PC-9 (cell line): ENCODE data around the gene PKNOX2. TPM values are rescaled to one million over a fixed set of nuclear protein-coding genes. Genes with fewer than 3 reads are reported as not detected.

Experiments used
- BruUV-seq: library from RNA; stranded (reverse); fragments of 400-500 nt; replicated peaks from 2 replicates; lab custom pipeline; 2021; lab: Mats Ljungman, UMichigan
- CTCF ChIA-PET: fragments of 300-600 bp; sonication (Branson Sonifier 250); formaldehyde crosslinking; loops from one replicate; lab custom pipeline; 2022; ENCODE audit warnings: antibody characterized with exemption; lab: Charles Lee
- POLR2A ChIA-PET: fragments of 300-600 bp; sonication (Branson Sonifier 250); formaldehyde crosslinking; loops from one replicate; lab custom pipeline; 2022; ENCODE audit warnings: antibody characterized with exemption; ENCODE audit not compliant: unreplicated experiment; lab: Charles Lee
- DNase-seq, 2 experiments: peaks; one replicate each; pipeline versions ENCODE4 v3.0.0 to v3.0.0-alpha.2; 2015 to 2022; ENCODE audit warnings: mixed read lengths in 1 of 2
- H2AFZ ChIP-seq: fragments of 200-600 bp; sonication (generic); 2 replicates; pipeline ENCODE4 v1.8.1; 2017; ENCODE audit warnings: antibody characterized with exemption
- H3F3A ChIP-seq: fragments of 200-600 bp; sonication (generic); 2 replicates; pipeline ENCODE4 v1.8.1; 2017; ENCODE audit warnings: antibody characterized with exemption, mild to moderate bottlenecking, low read depth; ENCODE audit not compliant: insufficient read depth
- H3K27ac ChIP-seq: fragments of 200-600 bp; sonication (generic); 2 replicates; pipeline ENCODE4 v1.6.1; 2016; ENCODE audit warnings: mixed run types
- H3K27me3 ChIP-seq: fragments of 200-600 bp; sonication (generic); 2 replicates; pipeline ENCODE4 v1.6.1; 2016; ENCODE audit warnings: low read depth, mixed run types; ENCODE audit not compliant: insufficient read depth
- H3K36me3 ChIP-seq: fragments of 200-600 bp; sonication (generic); 2 replicates; pipeline ENCODE4 v1.6.1; 2016; ENCODE audit warnings: low read depth, mixed run types
- H3K4me1 ChIP-seq: fragments of 200-600 bp; sonication (generic); replicated peaks from 2 replicates; pipeline ENCODE4 v1.6.1; 2016; ENCODE audit warnings: mixed run types; ENCODE audit not compliant: insufficient read depth
- H3K4me2 ChIP-seq: fragments of 200-600 bp; sonication (generic); 2 replicates; pipeline ENCODE4 v1.6.1; 2017; ENCODE audit warnings: mixed run types
- H3K4me3 ChIP-seq: fragments of 200-600 bp; sonication (generic); 2 replicates; pipeline ENCODE4 v1.6.1; 2016; ENCODE audit warnings: mixed run types
- H3K79me2 ChIP-seq: fragments of 200-600 bp; sonication (generic); 2 replicates; pipeline ENCODE4 v1.6.1; 2017; ENCODE audit warnings: low read depth, mixed run types
- H3K9me2 ChIP-seq: fragments of 200-600 bp; sonication (generic); 2 replicates; pipeline ENCODE4 v1.8.1; 2017; ENCODE audit warnings: mild to moderate bottlenecking; ENCODE audit not compliant: insufficient read depth
- H3K9me3 ChIP-seq: fragments of 200-600 bp; sonication (generic); 2 replicates; pipeline ENCODE4 v1.8.1; 2016; ENCODE audit warnings: low read depth; ENCODE audit not compliant: insufficient read depth
- H4K20me1 ChIP-seq: fragments of 200-600 bp; sonication (generic); 2 replicates; pipeline ENCODE4 v1.8.1; 2017; ENCODE audit not compliant: insufficient read depth
- EZH2 ChIP-seq: fragments of 200-600 bp; sonication (generic); IDR thresholded peaks from 2 replicates; pipeline ENCODE4 v1.8.0; 2017; ENCODE audit warnings: antibody characterized with exemption, low read depth
- intact Hi-C: fragments of 100-400 bp; cut with micrococcal nuclease; formaldehyde crosslinking; loops from one replicate; pipeline ENCODE4 v1.10.0; 2022; ENCODE audit not compliant: unreplicated experiment
- total RNA-seq: library from RNA; stranded (reverse); gene quantifications from 2 replicates; pipeline ENCODE4 v1.2.3, GENCODE V29; 2021
- TF ChIP-seq, protein P1 (sequence below): fragments of 200-600 bp; sonication (generic); conservative IDR thresholded peaks from 2 replicates; pipeline ENCODE4 v1.6.1; 2017; ENCODE audit warnings: mixed run types, antibody characterized with exemption, mild to moderate bottlenecking, moderate library complexity

PKNOX2 gene
- total RNA-seq, 1 experiment from 2014 or later, result not detected

DNA sequence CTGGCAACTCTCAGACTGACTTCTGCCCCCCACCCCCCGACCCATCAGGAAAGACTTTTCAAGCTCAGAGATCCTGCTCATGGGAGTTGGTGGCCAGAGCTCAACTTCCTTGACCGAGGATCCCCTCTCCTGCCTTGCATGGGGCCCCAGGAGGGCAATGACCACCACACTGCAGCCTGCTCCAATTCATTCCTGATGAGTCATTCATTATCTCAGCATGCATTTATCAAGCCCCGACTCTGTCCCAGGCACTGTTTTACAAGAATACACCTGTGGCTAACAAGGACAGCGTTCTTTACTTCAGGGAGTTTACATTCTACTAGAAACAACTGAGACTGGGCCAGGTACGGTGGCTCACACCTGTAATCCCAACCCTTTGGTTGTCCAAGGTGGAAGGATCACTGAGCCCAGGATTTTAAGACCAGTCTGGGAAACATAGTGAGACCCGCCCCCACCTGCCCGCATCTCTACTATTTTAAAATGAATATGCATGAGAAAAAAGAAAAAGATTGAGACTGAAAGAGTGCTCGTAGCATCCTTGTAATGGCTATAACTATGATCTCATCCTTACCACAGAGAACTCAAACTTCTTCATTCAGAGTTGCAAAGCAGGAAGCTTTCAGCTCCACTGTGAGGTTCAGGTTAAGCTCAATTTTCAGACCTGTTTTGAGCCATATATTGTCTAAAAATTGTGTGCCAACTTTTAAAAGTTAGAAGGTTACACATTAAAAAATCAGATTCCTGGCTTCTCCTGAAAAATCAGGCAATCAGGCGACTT lies 271.1 kb downstream of the PKNOX2 start:
- Histone ChIP-seq H3K79me2 (no peaks in the 10 kb centered on the region), H3K36me3 (no peaks in the 10 kb centered on the region), H3K9me2 (no peaks in the 10 kb centered on the region), H3K27me3 (peaks cover 38% of the 10 kb centered on the region), H3K4me3 (no peak overlapping the region), H3K27ac (no peak overlapping the region), H3K9me3 (no peaks in the 10 kb centered on the region), H3K4me1 (no peaks in the 10 kb centered on the region), H2AFZ (no peak overlapping the region), H3F3A (no peaks in the 10 kb centered on the region), H3K4me2 (no peak overlapping the region), H4K20me1 (no peaks in the 10 kb centered on the region)
- TF ChIP-seq EZH2, result no peak
- TF ChIP-seq, protein P1, sequence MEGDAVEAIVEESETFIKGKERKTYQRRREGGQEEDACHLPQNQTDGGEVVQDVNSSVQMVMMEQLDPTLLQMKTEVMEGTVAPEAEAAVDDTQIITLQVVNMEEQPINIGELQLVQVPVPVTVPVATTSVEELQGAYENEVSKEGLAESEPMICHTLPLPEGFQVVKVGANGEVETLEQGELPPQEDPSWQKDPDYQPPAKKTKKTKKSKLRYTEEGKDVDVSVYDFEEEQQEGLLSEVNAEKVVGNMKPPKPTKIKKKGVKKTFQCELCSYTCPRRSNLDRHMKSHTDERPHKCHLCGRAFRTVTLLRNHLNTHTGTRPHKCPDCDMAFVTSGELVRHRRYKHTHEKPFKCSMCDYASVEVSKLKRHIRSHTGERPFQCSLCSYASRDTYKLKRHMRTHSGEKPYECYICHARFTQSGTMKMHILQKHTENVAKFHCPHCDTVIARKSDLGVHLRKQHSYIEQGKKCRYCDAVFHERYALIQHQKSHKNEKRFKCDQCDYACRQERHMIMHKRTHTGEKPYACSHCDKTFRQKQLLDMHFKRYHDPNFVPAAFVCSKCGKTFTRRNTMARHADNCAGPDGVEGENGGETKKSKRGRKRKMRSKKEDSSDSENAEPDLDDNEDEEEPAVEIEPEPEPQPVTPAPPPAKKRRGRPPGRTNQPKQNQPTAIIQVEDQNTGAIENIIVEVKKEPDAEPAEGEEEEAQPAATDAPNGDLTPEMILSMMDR, result no peak
- CTCF ChIA-PET, result interaction anchor here (0.6 kb wide), 2 partner anchors 121 to 1268 kb away, joined by 3 read pairs; no protein-coding TSS in a partner anchor
- BruUV-seq, result no TSS peak
- DNase-seq, result no peak
- intact Hi-C loops, result no loop called here
- POLR2A ChIA-PET, result interaction anchor here (0.6 kb wide), 1 partner anchor 330 kb away, joined by 6 read pairs; no protein-coding TSS in a partner anchor

- ChIA-PET CTCF (no interaction called here), POLR2A (no interaction called here)
- Histone ChIP-seq H3K9me2 (no peaks in the 10 kb centered on the region), H3K4me3 (no peak overlapping the region), H3K79me2 (no peaks in the 10 kb centered on the region), H3K9me3 (no peaks in the 10 kb centered on the region), H3K4me1 (no peaks in the 10 kb centered on the region), H3K4me2 (no peak overlapping the region), H3F3A (no peaks in the 10 kb centered on the region), H2AFZ (no peak overlapping the region), H3K27ac (no peak overlapping the region), H4K20me1 (no peaks in the 10 kb centered on the region), H3K27me3 (peaks cover 44% of the 10 kb centered on the region), H3K36me3 (no peaks in the 10 kb centered on the region)
- no TSS peak for BruUV-seq
- intact Hi-C loops, result no loop called here
- no peak for TF ChIP-seq EZH2
- TF ChIP-seq, protein P1, result no peak
- DNase-seq, result no peak
Observed at GRCh38 chr11:125441648-125442410, 277.3 kb downstream of the PKNOX2 start.

DNA sequence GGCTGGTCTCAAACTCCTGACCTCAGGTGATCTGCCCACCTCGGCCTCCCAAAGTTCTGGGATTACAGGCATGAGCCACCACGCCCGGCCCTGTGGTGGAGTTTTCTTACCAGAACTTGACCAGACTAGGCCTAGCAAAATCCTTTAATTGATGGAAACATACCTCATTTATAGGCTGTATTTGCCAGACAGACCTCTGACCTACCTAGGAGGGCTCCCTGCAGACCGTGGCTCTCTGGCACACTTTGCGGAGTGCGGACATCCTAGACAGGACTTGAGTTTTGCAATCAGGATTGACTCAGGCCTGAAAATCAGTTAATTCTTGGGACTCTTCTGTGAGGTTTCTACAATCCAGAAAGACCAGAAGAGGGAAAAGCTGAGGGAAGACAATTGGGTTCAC lies 278.4 kb downstream of the PKNOX2 start:
- intact Hi-C loops, result no loop called here
- H3K79me2 ChIP-seq, result no peaks in the 10 kb centered on the region
- peaks cover 38% of the 10 kb centered on the region for H3K27me3 ChIP-seq
- H3K36me3 ChIP-seq, result no peaks in the 10 kb centered on the region
- H3K4me1 ChIP-seq, result no peaks in the 10 kb centered on the region
- CTCF ChIA-PET, result no interaction called here
- no TSS peak for BruUV-seq
- no peaks in the 10 kb centered on the region for H3F3A ChIP-seq
- H2AFZ ChIP-seq, result no peak overlapping the region
- H3K9me3 ChIP-seq, result no peaks in the 10 kb centered on the region
- H4K20me1 ChIP-seq, result no peaks in the 10 kb centered on the region
- no peak overlapping the region for H3K4me2 ChIP-seq
- H3K4me3 ChIP-seq, result no peak overlapping the region
- POLR2A ChIA-PET, result no interaction called here
- no peak for TF ChIP-seq EZH2
- TF ChIP-seq, protein P1, result no peak
- no peak overlapping the region for H3K27ac ChIP-seq
- no peaks in the 10 kb centered on the region for H3K9me2 ChIP-seq
- DNase-seq, result no peak
